ENCODE data around the gene VIT. TPM values are rescaled to one million over a fixed set of nuclear protein-coding genes. Genes with fewer than 3 reads are reported as not detected.

Gene VIT
- total RNA-seq, 4 donors from 2014 or later: 1.4 to 3.6 (median 2.5) TPM; not detected in 1

GRCh38 chr2:36857713-36858112 is 161.2 kb downstream of the VIT start:
- DNase-seq: peak; percentile 16
- H3K9me3 ChIP-seq: no peaks in the 10 kb centered on the region
- 33 to 70% methylated on average over 5 of the region's 5 CpGs for WGBS, 2 donors (ENCODE audit: low coverage in 1 of 2)

GRCh38 chr2:36858551-36859365 is 162.3 kb downstream of the VIT start:
- no peaks in the 10 kb centered on the region for H3K27me3 ChIP-seq
- H3K27ac ChIP-seq: peak overlapping the region in 3 of 4 donors; percentile 55 to 80 (median 70)
- no peak for TF ChIP-seq POLR2AphosphoS5 (IDR thresholded peaks at IDR 0.05)
- in situ Hi-C loops (cut with MboI; ENCODE audit: low pct_ligation_motif_present in 1 of 4, low pct_unique_long_range_greater_than_20kb in 1 of 4, low sequenced_read_pairs in 3 of 4): no loop called here
- no peak for DNase-seq
- H3K9me3 ChIP-seq: no peaks in the 10 kb centered on the region
- intact Hi-C loops (cut with DNase I; ENCODE audit: low total_unique reads): no loop called here
- H3K4me1 ChIP-seq: peaks cover 0 to 22% (median 8%) of the 10 kb centered on the region in 4 donors
- peaks cover 0 to 40% (median 13%) of the 10 kb centered on the region in 4 donors for H3K36me3 ChIP-seq
- no peak overlapping the region for H3K4me3 ChIP-seq

More at GRCh38 chr2:36857713-36858112, 161.2 kb downstream of the VIT start:
- in situ Hi-C loops (cut with MboI; ENCODE audit: low pct_ligation_motif_present in 1 of 4, low pct_unique_long_range_greater_than_20kb in 1 of 4, low sequenced_read_pairs in 3 of 4) (no loop called here), intact Hi-C loops (cut with DNase I; ENCODE audit: low total_unique reads) (no loop called here)
- Histone ChIP-seq H3K36me3 (peaks cover 0 to 40% (median 14%) of the 10 kb centered on the region in 4 donors), H3K27ac (peak overlapping the region in 2 of 4 donors; percentile 70 to 80), H3K27me3 (no peaks in the 10 kb centered on the region), H3K4me1 (peaks cover 0 to 22% (median 8%) of the 10 kb centered on the region in 4 donors), H3K4me3 (no peak overlapping the region)
- TF ChIP-seq EP300 (IDR thresholded peaks at IDR 0.05; ENCODE audit: low read depth): no peak
- TF ChIP-seq POLR2A (IDR thresholded peaks at IDR 0.05): no peak
- TF ChIP-seq CTCF (IDR thresholded peaks at IDR 0.05): peak in 2 of 5 experiments; percentile 7 to 14

- H3K4me3 ChIP-seq: no peak overlapping the region
- WGBS, 2 donors (ENCODE audit: low coverage in 1 of 2): 33 to 72% methylated on average over 1 of the region's 1 CpG
- no peak for DNase-seq
- TF ChIP-seq POLR2AphosphoS5 (IDR thresholded peaks at IDR 0.05) (no peak), POLR2A (IDR thresholded peaks at IDR 0.05) (no peak), CTCF (IDR thresholded peaks at IDR 0.05) (no peak), EP300 (IDR thresholded peaks at IDR 0.05; ENCODE audit: low read depth) (no peak)
- no peaks in the 10 kb centered on the region for H3K9me3 ChIP-seq
- H3K27me3 ChIP-seq: no peaks in the 10 kb centered on the region
- in situ Hi-C loops (cut with MboI; ENCODE audit: low pct_ligation_motif_present in 1 of 4, low pct_unique_long_range_greater_than_20kb in 1 of 4, low sequenced_read_pairs in 3 of 4) (no loop called here), intact Hi-C loops (cut with DNase I; ENCODE audit: low total_unique reads) (no loop called here)
- H3K36me3 ChIP-seq: peaks cover 0 to 40% (median 11%) of the 10 kb centered on the region in 4 donors
- H3K27ac ChIP-seq: peak overlapping the region in 3 of 4 donors; percentile 55 to 80 (median 70)
- H3K4me1 ChIP-seq: peaks cover 0 to 22% (median 8%) of the 10 kb centered on the region in 4 donors
Observed at GRCh38 chr2:36859366-36859792, 162.9 kb downstream of the VIT start.

- intact Hi-C loops (cut with DNase I; ENCODE audit: low total_unique reads) (no loop called here), in situ Hi-C loops (cut with MboI; ENCODE audit: low pct_ligation_motif_present in 1 of 4, low pct_unique_long_range_greater_than_20kb in 1 of 4, low sequenced_read_pairs in 3 of 4) (no loop called here)
- peaks cover 0 to 22% (median 8%) of the 10 kb centered on the region in 4 donors for H3K4me1 ChIP-seq
- H3K4me3 ChIP-seq: no peak overlapping the region
- TF ChIP-seq POLR2A (IDR thresholded peaks at IDR 0.05): no peak
- no peak for TF ChIP-seq CTCF (IDR thresholded peaks at IDR 0.05)
- no peak for TF ChIP-seq EP300 (IDR thresholded peaks at IDR 0.05; ENCODE audit: low read depth)
- TF ChIP-seq POLR2AphosphoS5 (IDR thresholded peaks at IDR 0.05): no peak
- WGBS, 2 donors (ENCODE audit: low coverage in 1 of 2): 100% methylated on average over 2 of the region's 2 CpGs
- H3K27me3 ChIP-seq: no peaks in the 10 kb centered on the region
- H3K27ac ChIP-seq: no peak overlapping the region
- peaks cover 0 to 22% (median 9%) of the 10 kb centered on the region in 4 donors for H3K36me3 ChIP-seq
- DNase-seq: no peak
- no peaks in the 10 kb centered on the region for H3K9me3 ChIP-seq
Observed at GRCh38 chr2:36861896-36862295, 165.4 kb downstream of the VIT start.

Other genes starting within 250 kb of the VIT start
- gene FEZ2, start 98.5 kb upstream of the VIT start, total RNA-seq: 10 to 100 TPM; 40.0 to 73.4 (median 47.5) TPM